ENCODE measurements around the gene HIPK4.
"Not testable (repeated sequence)": the region's sequence is repeated elsewhere in the genome, so short reads cannot be mapped to it uniquely, and the experiment has no call there.

HIPK4 gene

GRCh38 chr19:40411125-40411842 lies 21.3 kb upstream of the HIPK4 start:
- no peak overlapping the region for H3K4me3 ChIP-seq (ENCODE audit: low read length)
- DNase-seq (ENCODE audit: low read depth), result no peak
- TF ChIP-seq, protein P1, sequence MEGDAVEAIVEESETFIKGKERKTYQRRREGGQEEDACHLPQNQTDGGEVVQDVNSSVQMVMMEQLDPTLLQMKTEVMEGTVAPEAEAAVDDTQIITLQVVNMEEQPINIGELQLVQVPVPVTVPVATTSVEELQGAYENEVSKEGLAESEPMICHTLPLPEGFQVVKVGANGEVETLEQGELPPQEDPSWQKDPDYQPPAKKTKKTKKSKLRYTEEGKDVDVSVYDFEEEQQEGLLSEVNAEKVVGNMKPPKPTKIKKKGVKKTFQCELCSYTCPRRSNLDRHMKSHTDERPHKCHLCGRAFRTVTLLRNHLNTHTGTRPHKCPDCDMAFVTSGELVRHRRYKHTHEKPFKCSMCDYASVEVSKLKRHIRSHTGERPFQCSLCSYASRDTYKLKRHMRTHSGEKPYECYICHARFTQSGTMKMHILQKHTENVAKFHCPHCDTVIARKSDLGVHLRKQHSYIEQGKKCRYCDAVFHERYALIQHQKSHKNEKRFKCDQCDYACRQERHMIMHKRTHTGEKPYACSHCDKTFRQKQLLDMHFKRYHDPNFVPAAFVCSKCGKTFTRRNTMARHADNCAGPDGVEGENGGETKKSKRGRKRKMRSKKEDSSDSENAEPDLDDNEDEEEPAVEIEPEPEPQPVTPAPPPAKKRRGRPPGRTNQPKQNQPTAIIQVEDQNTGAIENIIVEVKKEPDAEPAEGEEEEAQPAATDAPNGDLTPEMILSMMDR (IDR thresholded peaks at IDR 0.05; ENCODE audit: insufficient read depth, low read depth, low read length, missing control alignments), result no peak

DNA sequence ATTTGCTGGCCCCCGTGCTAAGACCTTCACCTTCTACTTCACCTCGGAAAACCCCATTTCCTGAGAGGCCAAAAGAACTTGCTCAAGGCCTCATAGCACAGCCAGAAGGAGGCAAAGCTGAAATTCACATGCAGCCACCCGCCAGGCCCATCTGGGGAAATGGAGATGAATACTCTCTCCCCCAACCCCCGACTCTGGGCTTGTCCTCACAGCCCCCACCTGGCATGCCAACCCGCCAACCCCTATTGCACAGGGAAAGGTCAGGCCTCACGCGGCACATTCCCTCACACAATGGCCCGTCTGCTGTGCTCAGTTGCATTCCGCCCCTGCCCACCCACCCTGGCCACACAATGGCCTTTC lies 20.0 kb upstream of the HIPK4 start:
- TF ChIP-seq, protein P1 (IDR thresholded peaks at IDR 0.05; ENCODE audit: insufficient read depth, low read depth, low read length, missing control alignments), result no peak
- no peak overlapping the region for H3K4me3 ChIP-seq (ENCODE audit: low read length)
- no peak for DNase-seq (ENCODE audit: low read depth)

DNA sequence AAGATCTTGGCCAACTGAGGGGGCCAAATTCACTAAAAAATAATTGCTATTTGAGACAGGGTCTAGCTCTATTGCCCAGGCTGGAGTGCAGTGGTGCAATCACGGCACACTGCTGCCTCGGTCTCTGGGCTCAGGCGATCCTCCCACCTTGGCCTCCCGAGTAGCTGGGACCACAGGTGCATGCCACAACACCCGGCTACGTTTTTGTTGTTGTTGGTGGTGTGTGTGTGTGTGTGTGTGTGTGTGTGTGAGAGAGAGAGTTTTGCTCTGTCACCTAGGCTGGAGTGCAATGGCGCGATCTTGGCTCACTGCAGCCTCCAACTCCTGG lies 18.6 kb upstream of the HIPK4 start:
- not testable (repeated sequence) for H3K4me3 ChIP-seq (ENCODE audit: low read length); DNase-seq (ENCODE audit: low read depth)

DNA sequence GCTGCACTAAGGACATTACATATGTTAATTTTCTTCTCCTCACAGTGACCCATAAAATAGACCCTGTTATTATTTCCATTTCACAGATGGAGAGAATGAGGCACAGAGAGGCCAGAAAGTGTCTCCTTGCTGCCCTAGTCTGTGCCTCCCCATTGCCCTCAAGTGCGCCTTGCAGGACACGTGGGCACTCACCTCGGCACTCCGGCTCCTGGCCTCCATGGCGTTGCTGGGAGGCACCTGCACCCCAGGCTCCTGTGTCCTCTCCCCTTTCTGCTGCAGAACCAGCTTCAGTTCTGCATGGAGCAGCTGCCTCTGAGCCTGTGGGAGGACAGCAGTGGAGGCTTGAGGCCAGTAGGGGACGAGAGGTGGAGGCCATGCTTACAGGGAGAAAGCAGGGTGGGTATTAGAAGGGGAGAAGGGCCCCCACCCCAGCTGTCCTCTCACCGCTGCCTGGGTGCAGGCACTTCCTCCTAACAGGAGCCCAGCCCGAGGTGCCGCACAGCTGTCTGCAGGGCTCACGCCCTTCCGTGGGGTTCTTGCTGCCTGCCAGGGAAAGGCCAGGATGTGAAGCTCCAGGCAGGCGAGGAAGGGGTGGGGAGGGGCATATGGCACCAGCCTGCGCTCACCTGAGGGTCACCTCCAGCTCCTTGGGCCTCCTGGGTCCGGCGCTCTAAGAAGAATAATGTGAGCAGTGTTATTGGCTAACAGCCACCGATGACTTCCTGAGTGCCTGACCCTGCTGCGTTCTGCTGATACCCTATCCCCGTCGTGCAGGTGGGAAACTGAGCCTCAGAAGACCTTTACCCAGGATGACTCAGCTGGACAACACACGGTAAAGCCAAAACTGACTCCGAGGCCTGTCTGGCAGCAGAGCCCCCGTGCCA lies 18.0 kb upstream of the HIPK4 start:
- H3K4me3 ChIP-seq (ENCODE audit: low read length), result no peak overlapping the region
- DNase-seq (ENCODE audit: low read depth), result no peak

DNA sequence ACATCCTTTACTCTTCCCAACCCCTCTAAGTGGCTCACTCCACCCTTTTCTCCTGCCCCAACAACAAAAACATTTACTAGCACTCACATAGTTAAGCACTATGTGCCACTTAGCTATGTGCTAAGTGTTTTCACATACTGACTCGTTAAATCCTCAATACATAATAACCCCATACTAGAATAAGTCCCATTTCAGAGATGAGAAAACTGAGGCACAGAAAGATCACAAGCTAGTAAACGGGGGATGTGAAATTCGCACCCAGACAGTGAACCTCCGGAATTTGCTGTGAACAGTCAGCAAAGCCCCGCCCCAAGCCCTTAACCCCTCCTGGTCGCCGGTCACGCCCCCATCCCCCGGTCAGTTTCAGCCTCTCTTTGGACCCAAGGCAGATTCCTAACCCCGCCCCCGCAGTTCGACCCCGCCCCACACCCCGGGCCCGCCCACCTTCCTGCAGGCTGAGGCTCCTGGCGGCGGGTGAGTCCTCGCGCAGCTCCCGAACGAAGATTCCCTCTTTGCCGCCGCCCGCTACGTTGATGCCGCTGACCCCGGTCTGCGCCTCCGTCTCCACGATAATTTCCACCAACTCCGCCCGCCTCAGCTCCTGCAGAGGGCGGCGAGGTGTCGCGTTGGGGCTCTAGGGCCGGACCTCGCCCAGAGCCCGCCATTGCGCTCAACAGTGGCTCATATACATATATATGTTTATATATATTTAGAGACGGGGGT lies 13.4 kb upstream of the HIPK4 start:
- TF ChIP-seq, protein P1 (IDR thresholded peaks at IDR 0.05; ENCODE audit: insufficient read depth, low read depth, low read length, missing control alignments), result no peak
- peak; percentile 85 for DNase-seq (ENCODE audit: low read depth)
- peak overlapping the region; percentile 44 for H3K4me3 ChIP-seq (ENCODE audit: low read length)

More for the DNA sequence above, 18.0 kb upstream of the HIPK4 start:
- TF ChIP-seq, protein P1 (IDR thresholded peaks at IDR 0.05; ENCODE audit: insufficient read depth, low read depth, low read length, missing control alignments), result no peak

DNA sequence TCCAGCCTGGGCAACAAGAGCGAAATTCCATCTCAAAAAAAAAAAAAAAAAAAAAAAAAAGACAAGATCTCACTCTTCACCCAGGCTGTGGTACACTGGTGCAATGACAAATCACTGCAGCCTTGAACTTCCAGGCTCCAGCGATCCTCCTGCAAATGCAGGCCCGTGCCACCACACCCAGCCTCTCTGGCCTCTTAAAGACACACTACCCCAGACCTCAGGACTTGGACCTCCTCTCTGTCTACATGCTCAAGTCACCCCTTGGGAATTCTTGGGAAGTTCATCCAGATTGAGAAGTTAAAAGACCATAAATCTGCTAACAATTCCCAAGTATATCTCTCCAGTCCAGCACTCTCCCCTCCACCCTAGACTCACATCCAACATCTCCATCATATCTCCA lies 10.6 kb upstream of the HIPK4 start:
- H3K4me3 ChIP-seq (ENCODE audit: low read length), result no peak overlapping the region
- TF ChIP-seq, protein P1 (IDR thresholded peaks at IDR 0.05; ENCODE audit: insufficient read depth, low read depth, low read length, missing control alignments), result no peak
- no peak for DNase-seq (ENCODE audit: low read depth)
